GM19395 (cell line): Measurements from ENCODE around the gene HSP90AB1.
"Not testable (repeated sequence)": the region's sequence is repeated elsewhere in the genome, so short reads cannot be mapped to it uniquely, and the experiment has no call there.

ENCODE experiments used
- ATAC-seq: cut with Tn5 transposase; IDR thresholded peaks from one replicate; pipeline ENCODE4 v1.9.1; 2021; ENCODE audit warnings: mild to moderate bottlenecking, moderate library complexity; ENCODE audit not compliant: unreplicated experiment

The HSP90AB1 gene

DNA sequence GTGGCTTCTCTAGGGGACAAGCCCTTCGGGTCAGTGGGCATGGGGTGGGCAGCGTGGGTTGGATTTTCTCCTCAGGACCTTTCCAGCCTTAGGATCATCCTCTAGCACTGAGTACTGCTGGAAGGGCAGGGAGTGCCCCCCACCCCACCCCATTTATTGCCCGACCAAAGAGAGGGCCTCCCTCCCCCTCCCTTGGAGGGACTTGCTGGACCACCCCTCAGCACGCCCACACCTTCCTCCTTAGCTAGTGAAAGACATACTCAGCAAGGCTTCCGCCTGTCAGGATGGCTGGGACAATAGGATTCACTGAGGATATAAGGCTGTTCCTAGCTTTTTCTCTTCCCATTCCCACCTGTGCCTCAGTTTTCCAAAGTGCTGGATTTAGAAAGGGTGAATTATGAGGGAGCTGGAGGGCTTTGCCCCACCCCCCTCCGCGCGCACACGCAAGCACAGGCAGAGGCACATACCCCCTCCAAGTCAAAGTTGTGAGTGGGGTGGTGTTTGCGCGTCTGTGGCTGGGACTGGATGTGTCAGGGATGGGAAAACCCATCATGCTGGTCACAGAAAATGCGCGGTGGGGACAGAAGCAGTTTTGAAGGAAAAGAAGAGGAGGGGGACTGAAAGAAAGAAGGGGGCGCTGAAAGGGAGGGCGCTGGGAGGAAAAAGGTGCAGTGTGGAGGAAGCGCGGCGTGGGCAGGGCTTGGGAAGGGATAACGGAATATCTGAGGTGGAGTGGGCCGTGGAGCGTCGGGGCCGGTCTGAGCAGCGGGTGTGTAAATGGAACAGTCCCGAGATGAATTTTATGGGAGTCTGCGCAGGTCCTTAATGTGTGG, 24.2 kb upstream of the HSP90AB1 start:
- peak; percentile 3 for ATAC-seq

DNA sequence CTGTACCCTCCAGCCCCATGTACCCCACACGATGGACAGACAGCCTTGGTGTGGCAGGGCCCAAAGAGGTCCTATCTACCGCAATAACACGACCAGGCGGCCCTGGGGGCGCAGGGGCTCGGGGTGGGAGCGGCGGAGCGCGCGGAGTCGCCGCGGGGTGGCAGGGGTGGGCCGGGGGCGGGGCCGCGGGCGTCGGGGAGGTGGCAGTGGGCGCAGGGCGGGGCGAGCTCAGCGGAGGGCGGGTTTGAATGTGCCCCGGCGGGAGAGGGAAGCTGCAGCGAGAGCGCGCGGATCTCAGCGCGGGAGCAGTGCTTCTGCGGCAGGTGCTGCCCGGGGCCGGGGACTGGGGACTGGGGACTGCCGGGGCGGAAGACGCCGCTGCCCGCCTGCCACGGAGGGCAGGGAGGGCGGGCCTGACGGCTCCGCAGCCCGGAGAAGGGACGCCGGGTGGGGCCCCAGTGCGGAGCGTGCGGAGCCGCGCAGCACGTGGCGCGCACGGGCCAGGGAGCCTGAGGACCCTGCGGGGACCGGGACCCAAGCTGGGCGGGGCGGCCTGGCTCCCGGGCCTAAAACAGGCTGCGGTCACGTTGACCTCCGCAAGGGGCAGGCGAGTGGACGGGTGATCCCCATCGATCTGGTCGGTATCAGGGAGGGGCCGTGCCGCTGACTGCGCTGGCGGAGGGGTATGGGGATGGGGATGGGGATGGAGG, 23.4 kb upstream of the HSP90AB1 start, which contains the start of gene SLC29A1:
Gene SLC29A1, plus strand, starts transcription at position 277 of the 710 bp plus-strand sequence. CDS start 3,719 bp downstream, outside the sequence.
- peak; percentile 56 for ATAC-seq

GRCh38 chr6:44224029-44224964, 22.6 kb upstream of the HSP90AB1 start:
- ATAC-seq = no peak

DNA sequence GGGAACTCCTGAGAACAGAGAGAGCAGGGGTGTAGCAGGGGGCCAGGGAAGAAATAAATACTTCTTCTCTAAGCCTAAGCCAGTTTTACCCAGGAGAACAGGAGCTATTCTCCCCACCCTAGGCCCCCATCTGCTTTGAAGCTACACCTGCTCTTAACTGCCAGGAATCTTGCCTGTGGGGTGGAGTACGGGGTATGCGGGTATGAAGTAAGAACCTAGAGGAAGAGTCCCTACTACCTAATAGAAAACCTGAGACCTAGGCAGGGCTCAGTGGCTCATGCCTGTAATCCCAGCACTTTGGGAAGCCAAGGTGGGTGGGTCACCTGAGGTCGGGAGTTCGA, 22.0 kb upstream of the HSP90AB1 start:
- no peak for ATAC-seq

GRCh38 chr6:44225579-44226325, 21.1 kb upstream of the HSP90AB1 start:
- no peak for ATAC-seq

DNA sequence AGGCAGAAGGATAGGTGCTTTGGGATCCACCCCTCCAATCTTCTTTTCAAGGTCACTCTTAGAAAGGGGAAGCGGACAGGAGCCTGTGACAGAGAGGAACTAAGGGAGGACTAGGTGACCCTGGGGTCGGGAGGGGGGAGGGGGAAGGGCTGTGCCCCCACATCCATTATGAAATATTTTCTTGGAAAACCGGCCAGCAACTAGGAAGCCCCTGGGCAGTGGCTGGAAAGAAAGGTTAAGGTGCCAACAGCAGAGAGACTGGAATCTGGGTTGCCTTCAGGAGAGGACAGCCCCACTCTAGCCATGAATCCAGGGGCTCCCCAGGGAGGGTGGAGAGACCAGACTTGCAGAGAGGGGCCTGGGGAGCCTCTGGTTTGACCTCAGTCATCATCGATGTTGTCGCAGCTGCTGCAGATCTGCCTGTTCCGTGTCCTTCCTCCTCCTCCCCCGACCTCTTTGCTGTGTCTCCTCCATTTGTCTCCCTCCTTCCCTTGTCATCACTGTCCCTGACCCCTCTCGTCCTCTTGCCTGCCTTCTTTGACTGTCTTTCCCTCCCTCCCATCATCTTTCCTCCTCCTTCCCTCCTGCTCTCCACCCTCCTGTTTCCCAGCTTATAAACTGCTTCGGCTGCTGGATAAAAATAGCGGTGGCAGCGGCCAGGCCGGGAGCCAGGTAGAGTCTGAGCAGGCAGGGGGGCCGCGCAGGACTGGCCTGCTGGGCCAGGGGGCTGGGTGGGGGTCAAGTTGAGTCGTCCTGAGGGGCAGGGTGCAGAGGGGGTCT, 20.3 kb upstream of the HSP90AB1 start:
- ATAC-seq = no peak

DNA sequence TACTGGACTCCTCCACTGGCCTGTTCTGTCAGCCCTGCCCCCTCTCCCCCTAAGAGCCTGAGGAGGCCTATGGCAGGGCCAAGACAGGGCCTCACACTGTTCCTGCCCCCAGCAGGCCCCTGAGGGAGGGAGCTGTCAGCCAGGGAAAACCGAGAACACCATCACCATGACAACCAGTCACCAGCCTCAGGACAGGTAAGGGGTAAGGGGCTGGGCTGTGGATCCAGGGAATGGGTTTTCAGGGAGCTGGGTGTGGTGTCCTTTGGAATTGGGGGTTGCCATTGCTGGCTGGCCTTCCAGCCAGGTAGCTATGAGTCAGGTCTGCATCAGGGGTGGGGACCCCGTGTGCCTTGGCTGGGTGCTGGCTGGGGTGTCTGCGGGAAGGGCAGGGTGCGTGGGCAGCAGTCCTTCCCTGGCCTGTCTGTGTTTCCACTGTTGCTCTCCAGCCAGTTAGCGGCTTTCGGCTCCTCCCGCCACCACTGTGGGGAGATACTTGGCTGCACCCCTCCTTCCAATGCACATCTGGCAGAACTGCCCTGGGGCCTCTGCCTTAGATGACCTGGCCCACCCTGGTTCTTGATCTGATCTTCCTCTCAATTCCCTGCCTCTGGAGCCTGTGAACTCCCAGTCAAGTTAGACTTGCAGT, 19.6 kb upstream of the HSP90AB1 start:
- no peak for ATAC-seq

DNA sequence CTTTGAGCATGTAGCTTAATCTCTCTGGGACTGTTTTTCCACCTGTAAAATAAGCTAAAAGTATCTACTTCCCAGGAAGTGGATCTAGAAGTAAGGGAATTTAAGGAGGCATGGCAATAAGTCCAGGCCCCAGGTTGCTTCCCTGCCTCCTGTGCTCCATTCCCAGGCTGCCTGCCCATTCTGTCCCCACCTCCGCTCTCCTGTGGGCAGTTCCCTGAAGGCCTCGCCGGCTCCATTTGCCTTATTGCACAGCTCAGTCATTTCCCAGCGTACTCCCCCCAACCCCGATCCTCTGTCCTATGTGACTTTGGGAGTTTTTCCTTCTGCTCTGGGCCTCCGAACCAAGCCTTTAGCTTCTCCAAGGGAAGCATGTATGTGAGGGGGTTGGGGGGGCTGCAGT, 18.9 kb upstream of the HSP90AB1 start:
- ATAC-seq = no peak

- ATAC-seq = no peak
These were observed 18.5 kb upstream of the HSP90AB1 start for GRCh38 chr6:44228433-44228832.

- no peak for ATAC-seq
These were observed 18.1 kb upstream of the HSP90AB1 start for GRCh38 chr6:44228836-44229235.

DNA sequence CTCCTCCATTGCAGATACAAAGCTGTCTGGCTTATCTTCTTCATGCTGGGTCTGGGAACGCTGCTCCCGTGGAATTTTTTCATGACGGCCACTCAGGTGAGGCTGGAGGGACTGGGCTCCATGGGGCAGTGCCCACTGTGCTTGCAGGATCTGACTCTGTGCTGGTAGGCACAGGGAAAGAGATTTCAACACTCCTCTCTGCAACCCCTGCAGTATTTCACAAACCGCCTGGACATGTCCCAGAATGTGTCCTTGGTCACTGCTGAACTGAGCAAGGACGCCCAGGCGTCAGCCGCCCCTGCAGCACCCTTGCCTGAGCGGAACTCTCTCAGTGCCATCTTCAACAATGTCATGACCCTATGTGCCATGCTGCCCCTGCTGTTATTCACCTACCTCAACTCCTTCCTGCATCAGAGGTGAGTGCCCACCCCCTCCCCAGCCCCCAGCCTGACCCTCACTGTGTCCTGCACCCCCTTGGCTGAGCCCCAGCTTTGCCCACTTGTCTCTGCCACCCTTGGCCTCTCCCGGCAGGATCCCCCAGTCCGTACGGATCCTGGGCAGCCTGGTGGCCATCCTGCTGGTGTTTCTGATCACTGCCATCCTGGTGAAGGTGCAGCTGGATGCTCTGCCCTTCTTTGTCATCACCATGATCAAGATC, 17.4 kb upstream of the HSP90AB1 start:
- ATAC-seq = no peak

DNA sequence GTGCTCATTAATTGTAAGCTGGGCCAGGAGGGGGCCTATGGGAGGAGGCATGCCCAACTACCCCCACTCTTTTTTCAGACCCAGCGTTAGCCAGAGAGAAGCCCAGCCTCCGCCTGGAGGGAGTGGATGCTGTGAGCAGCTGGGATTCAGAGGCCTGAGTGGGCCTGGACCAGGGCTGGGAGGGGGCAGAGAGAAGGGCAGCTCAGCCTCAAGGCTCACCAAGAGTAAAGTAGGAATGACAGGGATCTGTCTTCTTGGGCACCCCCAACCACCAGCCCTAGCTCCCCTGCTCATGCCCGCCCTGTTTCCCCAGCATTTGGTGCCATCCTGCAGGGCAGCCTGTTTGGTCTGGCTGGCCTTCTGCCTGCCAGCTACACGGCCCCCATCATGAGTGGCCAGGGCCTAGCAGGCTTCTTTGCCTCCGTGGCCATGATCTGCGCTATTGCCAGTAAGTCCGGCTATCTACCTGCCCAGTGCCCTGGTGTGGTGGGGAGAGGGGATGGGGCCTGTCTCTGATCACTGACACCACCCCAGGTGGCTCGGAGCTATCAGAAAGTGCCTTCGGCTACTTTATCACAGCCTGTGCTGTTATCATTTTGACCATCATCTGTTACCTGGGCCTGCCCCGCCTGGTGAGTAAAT, 16.7 kb upstream of the HSP90AB1 start:
- no peak for ATAC-seq

DNA sequence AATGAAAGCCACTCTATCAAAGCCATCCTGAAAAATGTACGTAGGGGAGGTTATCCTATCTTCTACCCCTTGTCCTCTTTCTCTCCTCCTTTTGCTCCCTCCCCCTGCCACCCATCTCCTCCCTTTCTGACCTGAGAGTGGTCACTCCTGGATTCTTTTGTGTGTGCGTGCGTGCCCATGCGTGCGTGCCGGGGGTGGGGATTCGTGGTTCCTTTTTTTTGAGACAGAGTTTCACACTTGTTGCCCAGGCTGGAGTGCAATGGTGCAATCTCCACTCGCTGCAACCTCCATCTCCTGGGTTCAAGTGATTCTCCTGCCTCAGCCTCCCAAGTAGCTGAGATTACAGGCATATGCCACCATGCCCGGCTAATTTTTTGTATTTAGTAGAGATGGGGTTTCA, 15.5 kb upstream of the HSP90AB1 start:
- ATAC-seq = not testable (repeated sequence)

GRCh38 chr6:44232676-44233566, 14.0 kb upstream of the HSP90AB1 start:
- no peak for ATAC-seq

GRCh38 chr6:44233567-44234100, 13.3 kb upstream of the HSP90AB1 start:
- ATAC-seq = no peak

GRCh38 chr6:44234101-44235025, 12.5 kb upstream of the HSP90AB1 start:
- ATAC-seq = no peak
